Activated CD4-positive, alpha-beta T cell treated with anti-CD3 and anti-CD28 coated beads for 24 hours (primary cell): ENCODE results near the gene ODF2L.

ENCODE experiments used
- DNase-seq, 2 donors: peaks; one replicate each; pipeline ENCODE4 v3.0.0-alpha.2; 2020; ENCODE audit warnings: low read depth in 2 of 2

Gene ODF2L

DNA sequence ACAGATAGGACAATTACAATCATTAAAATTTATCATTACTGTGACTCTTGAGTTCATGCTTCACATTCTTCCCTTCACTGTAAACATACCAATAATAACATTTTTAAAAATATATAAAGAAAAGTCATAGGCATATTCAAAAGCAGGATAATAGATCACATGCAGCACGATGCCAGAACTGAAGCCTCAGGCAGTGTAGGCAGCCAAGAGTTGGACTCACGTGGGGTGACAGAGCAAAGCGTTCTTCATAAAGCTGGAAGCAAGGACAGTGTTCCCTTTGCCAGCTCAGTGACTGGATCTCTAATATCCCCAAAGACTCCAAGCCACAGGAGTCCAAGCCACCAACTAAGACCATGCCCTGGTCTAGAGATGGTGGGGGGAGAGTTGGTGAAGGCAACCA, 77.7 kb downstream of the ODF2L start:
- no peak for DNase-seq

DNA sequence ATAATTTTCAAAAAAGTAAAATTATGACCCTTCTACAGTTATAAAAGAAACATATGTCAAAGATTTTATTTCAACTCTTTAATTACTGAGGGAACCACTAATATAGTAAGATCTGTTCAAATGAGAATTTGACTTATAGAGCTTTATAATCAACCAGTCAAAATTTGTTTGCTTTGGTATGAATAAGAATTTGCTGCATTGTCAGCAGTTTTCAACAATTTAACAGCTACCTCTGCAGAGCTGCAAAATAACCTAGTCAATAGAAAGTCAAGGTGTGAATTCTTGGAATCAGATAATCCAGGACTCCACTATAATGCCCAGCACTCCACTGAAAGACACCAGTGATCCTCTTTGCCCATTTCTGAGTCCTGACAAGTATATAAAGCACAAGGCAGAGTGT, 78.2 kb downstream of the ODF2L start:
- DNase-seq: no peak

DNA sequence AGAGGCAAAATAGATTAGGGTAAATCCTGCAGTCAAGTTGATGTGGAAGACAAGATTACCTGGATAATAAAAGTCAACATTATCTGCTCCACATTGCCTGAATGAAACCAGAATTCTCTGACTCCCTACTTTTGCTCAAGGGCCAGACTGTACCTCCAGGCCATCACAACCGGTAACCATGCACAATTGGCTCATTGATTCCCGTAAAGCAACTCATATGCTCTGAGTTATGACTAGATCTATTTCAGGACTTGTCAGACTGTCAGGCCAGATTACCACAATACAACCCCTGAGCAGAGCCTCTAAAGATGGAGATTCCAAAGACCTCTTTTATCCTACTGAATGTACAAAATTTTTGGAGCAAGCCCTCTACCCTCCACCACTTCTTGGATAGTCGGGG, 90.4 kb downstream of the ODF2L start:
- DNase-seq: no peak

DNA sequence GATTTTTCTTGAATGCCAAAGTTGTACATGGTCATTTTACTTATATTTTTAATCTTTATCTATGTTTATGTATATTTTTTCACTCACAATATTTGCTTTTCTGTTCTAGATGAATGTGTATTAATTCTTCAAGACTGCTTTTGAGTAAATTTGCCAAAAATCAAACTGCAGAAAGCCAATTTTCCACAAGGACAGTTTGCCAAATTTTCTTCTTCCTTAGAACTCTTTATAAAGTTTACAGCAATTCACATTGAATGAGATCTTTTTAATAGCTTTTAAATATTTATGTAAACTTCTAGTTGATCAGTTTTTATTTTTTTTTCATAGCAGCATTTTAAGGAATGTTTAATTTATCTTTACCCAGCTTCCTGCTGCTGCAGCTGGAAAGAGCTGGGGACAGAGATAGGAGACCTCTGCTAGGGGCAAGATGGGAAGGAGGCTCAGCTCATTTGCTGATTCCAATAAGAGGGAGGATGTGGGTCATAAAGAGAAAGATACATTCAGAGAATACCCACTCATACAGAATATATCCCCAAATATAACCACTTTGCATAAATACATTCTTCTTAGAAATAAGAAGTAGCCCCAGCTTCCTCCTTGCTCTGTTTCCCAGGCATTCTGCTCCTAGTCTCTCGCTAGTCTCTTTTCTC, 93.0 kb downstream of the ODF2L start:
- DNase-seq: no peak
